ENCODE results near the gene GABRP.
"Not testable (repeated sequence)": the region's sequence is repeated elsewhere in the genome, so short reads cannot be mapped to it uniquely, and the experiment has no call there.

The GABRP gene

GRCh38 chr5:170755679-170756456, 27.7 kb upstream of the GABRP start:
- DNase-seq (ENCODE audit: low read depth, low spot score) = no peak

- no peak for DNase-seq (ENCODE audit: low read depth, low spot score)
Measured at GRCh38 chr5:170756691-170757090, 26.8 kb upstream of the GABRP start.

GRCh38 chr5:170757182-170757601, 26.3 kb upstream of the GABRP start:
- DNase-seq (ENCODE audit: low read depth, low spot score) = no peak

- DNase-seq (ENCODE audit: low read depth, low spot score) = no peak
Measured at GRCh38 chr5:170757669-170758068, 25.9 kb upstream of the GABRP start.

- DNase-seq (ENCODE audit: low read depth, low spot score) = no peak
Measured at GRCh38 chr5:170758481-170758880, 25.0 kb upstream of the GABRP start.

DNA sequence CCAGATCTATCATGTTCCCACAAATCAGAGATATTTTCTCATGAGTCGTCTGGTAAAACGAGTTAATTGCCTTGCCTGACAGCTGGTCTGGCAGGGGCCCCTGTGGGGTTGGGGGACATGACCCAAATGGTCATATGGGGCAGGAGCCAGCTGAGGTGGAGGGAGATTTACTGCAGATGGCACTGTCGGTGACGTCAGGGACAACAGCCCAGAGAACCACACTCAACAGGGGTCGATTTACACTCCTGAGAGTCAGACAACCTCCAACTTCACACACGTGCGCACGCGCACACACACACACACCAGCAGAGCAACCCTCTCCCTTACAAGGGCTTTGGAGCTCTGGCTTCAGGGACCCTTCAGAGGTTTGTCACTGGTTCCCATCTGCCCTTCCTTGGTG, 23.4 kb upstream of the GABRP start:
- no peak for DNase-seq (ENCODE audit: low read depth, low spot score)

- no peak for DNase-seq (ENCODE audit: low read depth, low spot score)
Measured at GRCh38 chr5:170761048-170761707, 22.3 kb upstream of the GABRP start.

GRCh38 chr5:170761708-170762066, 21.8 kb upstream of the GABRP start:
- no peak for DNase-seq (ENCODE audit: low read depth, low spot score)

DNA sequence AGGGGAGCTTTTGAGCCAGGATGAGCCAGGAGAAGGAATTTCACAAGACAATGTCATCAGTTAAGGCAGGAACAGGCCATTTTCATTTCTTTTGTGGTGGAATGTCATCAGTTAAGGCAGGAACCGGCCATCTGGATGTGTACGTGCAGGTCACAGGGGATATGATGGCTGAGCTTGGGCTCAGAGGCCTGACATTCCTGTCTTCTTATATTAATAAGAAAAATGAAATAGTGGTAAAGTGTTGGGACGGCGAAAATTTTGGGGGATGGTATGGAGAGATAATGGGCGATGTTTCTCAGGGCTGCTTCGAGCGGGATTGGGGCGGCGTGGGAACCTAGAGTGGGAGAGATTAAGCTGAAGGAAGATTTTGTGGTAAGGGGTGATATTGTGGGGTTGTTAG, 21.2 kb upstream of the GABRP start:
- DNase-seq (ENCODE audit: low read depth, low spot score) = not testable (repeated sequence)

DNA sequence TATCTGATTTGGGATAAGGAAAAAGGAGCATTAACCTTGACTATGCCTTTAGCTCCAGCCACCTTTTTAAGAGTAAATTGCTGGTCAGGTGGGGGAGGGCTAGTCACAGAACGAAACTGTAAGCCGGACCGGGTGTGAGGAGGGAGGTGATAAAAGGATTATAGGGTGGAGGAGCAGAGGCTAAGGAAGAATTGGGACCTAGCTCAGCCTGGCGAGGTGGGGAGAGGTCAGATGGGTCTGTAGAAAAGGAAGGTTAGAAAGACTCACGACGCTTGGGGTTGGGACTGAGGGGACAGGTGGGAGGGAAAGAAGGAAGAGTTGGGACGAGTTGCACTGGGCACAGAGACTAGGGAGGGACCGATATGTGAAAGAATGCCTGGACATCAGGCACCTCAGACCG, 17.7 kb upstream of the GABRP start:
- not testable (repeated sequence) for DNase-seq (ENCODE audit: low read depth, low spot score)

- no peak for DNase-seq (ENCODE audit: low read depth, low spot score)
Measured at GRCh38 chr5:170769246-170769645, 14.3 kb upstream of the GABRP start.

DNA sequence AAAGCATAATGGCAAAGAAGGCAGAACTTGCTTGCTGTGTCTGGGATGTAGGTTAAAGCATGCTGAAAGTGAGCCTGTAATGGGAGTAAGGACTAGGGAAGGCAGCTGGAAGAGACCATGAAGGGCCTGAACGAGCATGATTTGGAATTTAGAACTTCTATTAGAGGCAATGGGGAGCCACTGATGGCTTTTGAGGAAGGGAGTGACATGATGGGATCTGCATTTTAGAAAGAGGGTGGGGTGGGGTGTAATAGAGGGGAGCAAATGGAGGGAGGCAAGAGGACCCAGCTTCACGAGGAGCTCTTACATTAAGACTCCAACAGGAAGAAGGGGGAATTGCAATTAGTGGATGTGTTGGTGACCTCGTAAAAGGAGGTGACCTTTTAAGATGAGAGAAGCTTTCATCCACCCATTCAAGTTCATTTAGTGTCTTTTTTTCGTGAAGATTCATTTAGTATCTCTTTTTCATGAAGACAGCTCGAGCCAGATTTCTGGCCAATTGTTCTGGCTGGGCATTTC, 13.6 kb upstream of the GABRP start:
- no peak for DNase-seq (ENCODE audit: low read depth, low spot score)

GRCh38 chr5:170771496-170771895, 12.0 kb upstream of the GABRP start:
- DNase-seq (ENCODE audit: low read depth, low spot score) = no peak

- no peak for DNase-seq (ENCODE audit: low read depth, low spot score)
Measured at GRCh38 chr5:170773024-170773985, 10.2 kb upstream of the GABRP start.

- DNase-seq (ENCODE audit: low read depth, low spot score) = no peak
Measured at GRCh38 chr5:170774831-170775230, 8.7 kb upstream of the GABRP start.

DNA sequence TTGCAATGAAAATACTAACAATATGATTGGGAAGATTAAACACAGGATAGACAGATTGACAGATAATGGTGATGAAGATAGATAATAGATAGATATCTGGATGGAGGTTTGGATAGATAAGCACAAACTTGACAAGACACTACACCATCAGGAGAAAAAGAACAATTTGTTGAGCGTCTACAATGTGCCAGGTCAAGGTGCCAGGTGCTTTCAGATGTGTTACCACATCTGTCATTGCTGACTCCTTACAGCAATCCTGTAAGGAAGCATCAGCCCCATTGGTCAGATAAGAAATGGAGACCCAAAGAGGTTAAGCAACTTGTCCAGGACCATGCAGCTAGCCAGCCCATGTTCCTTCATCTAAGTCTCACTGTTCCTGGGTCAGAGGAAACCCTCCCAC, 1.6 kb upstream of the GABRP start:
- no peak for DNase-seq (ENCODE audit: low read depth, low spot score)

- DNase-seq (ENCODE audit: low read depth, low spot score) = no peak
Measured at GRCh38 chr5:170782438-170782837, 1.1 kb upstream of the GABRP start.

GRCh38 chr5:170785416-170785815, 1.9 kb downstream of the GABRP start:
- DNase-seq (ENCODE audit: low read depth, low spot score) = no peak

GRCh38 chr5:170787216-170787615, 3.7 kb downstream of the GABRP start:
- no peak for DNase-seq (ENCODE audit: low read depth, low spot score)

- no peak for DNase-seq (ENCODE audit: low read depth, low spot score)
Measured at GRCh38 chr5:170788626-170789304, 5.2 kb downstream of the GABRP start.

DNA sequence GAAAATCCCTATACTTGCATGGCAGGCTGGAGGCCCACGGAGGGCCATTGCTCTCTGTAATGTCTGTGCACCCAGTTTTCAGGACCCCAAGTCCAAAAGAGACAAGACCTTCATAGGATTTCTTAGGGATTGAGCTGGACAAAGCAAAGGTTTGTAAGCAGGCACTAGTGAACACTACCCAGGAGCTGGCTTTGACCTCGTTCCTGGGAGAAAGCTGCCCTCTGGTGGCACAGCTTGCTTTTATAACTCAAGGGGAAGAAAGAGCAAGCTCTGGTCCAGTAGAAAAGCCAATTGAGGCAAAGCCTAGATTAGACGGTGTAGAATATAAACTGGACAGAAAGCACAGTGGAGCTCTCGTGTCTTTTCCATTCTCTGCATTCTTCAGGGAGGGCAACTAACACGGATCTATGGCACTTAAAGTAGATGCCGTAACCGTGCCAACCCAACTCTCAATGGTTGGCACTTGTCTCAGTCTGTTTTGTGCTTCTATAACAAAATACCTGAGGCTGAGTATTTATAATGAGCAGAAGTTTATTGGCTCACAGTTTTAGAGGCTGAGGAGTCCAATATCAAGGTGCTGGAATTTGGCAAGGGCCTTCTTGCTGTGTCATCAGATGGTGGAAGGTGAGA, 7.9 kb downstream of the GABRP start:
- no peak for DNase-seq (ENCODE audit: low read depth, low spot score)

Data from activated CD4-positive, CD25-positive, alpha-beta regulatory T cell treated with anti-CD3 and anti-CD28 coated beads, Interleukin-2, amount 50 U/mL, for 16 hours (primary cell).